ENCODE data around the gene ECEL1. TPM values are rescaled to one million over a fixed set of nuclear protein-coding genes. Genes with fewer than 3 reads are reported as not detected.
"Not testable (repeated sequence)": the region's sequence is repeated elsewhere in the genome, so short reads cannot be mapped to it uniquely, and the experiment has no call there.

Gene ECEL1
- total RNA-seq, 1 experiment from 2014 or later = not detected

DNA sequence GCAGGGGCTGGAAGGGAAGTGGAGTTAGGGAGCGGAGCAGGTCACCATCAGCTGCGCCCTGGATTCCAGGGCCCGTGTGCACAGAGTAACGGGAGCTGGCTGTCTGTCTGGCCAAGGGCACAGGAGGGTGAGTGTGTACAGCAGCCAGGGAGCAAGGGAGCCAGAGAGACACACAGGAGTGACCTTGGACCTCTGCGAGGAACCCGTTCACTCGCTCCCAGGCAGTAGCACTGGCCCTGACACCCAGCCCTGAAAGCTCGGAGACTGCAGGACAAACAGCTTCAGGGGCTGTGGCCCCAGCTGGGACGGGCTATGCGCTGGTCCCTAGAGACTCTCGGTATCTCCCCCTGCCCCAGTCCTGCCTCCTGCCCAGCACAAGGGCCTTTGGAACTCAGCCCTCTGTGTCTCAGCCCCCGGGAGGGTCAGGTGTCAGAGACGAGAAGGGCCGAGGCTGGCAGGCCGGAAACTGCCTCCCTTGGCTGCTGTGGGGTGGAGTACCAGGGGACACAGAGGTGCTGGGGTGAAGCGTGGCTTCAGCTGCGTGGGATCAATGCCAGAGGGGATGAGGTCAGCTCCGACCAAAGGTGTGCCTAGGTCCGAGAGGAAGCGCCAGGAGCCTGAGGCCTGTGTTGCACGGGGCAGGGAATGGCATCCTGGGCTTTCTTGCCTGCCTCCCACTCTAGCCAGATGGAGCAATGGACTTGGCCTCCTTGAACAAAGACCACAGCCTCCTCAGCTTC lies 43.8 kb downstream of the ECEL1 start:
- DNase-seq (ENCODE audit: low spot score) = not testable (repeated sequence)

DNA sequence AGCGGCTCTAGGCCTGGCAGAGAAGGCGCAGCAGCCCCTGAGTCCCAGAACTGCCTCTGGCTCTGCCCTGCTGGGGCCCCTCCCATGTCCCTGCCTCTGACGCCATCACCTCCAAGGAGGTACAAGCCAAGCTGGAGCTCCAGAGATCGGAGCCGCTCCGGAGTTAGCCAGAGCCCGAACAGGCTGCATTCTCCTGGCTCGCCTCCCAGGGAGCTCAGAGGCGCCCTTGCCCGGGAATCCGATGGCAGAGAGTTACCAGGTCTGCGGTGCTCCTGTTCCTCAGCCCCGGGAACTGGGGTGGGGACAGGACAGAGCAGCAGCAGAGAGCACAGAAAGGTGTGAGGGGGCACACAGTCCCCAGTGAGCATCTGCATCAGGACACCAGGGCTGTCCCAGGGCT lies 44.6 kb downstream of the ECEL1 start:
- DNase-seq (ENCODE audit: low spot score) = not testable (repeated sequence)

DNA sequence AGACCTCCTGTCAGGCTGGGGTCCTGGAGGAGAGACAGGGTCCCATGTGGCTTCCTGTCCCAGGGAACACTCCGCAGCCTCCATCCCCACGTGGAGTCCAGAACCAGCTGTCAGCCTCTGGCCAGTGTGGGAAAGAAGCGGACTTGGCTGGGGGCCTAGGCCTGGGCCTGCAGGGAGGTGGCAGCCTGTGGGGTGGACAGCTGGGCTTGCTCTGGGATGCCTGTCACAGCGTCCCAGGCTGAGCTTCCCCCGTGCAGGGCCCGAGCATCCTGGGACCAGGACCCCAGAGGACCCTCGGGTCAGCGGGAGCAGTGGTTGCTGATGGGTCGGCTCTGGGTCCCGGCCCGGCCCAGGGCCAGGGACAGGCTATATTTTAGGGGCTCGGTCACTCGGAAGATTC lies 45.2 kb downstream of the ECEL1 start:
- not testable (repeated sequence) for DNase-seq (ENCODE audit: low spot score)

DNA sequence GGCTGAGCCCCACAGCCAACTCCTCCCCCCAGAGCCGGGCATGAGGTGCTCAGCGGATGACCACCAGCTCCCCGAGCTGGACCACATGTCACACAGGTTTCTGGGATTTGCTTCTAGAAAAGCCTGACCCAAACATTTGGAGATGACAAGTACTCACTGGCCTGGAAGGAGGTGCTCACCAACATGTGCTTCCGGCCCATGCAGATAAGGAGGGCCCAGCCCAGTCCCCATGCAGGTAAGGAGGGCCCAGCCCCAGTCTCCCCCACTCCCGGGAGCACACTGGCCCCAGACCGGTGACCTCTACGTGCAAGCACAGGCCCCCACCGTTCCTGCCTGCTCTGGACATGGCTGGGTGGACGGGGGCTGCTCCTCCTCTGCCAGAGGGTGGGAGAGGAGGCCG lies 45.7 kb downstream of the ECEL1 start:
- not testable (repeated sequence) for DNase-seq (ENCODE audit: low spot score)

DNA sequence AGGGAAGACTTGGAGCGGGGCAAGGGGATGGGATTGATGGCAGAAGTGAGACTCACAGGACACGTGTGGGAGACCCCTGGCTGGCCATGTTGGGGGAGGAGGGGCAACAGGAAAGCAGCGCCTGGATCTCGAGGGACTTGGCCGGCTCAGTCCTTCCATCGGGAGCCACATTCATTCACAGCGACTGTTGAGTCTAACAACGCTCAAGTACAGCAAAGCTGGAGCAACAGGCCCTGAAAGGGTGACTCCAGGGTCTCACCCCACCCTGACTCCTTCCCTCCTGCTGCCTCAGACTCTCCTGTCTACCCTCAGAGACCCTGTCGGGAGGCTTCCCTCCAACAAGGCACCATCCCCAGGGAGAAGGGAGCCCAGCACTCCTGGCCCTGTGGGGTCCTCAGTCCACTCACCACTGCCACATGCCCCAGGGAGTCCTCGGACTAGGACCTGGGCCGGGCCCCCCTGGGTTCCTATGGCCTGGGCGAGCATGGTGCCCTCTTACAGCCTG lies 46.4 kb downstream of the ECEL1 start:
- no peak for DNase-seq (ENCODE audit: low spot score)

DNA sequence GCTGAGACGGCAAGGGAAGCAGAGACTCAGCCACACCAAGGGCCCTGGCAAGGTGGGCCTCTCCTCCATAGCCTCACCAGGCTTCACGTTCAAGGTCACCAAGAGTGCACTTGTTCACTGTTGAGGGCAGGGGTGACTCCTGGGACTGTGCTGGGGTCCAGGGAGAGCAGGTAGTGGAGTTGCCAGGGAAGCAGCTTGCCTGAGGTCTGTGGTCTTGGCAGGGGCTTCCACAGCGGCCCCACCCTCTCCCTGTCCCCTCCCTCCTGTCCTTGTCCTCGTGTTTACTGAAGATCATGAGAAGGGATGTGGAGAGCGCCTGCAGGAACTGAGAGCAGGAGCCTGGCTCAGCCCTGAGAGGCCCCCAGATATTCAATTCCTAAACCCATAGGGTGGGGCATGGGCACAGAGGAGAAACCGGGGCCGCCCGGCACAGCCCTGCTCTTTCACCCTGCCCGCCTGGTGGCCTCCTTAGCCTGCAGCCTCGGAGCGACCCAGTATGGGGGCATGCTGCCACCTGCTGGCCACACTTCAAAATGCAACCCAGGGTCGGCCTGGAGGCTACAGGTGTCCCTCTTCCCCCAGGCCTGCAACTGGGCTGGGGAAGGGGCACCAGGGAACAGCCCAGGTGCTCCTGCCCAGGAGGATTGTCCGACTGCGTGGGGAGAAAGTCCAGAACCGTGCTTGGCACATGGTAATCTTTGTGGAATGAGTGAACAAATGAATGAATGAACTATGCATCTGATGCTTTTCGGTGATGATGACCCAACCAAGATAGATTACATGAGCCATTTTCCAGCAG lies 47.2 kb downstream of the ECEL1 start:
- peak; percentile 88 for DNase-seq (ENCODE audit: low spot score)

DNA sequence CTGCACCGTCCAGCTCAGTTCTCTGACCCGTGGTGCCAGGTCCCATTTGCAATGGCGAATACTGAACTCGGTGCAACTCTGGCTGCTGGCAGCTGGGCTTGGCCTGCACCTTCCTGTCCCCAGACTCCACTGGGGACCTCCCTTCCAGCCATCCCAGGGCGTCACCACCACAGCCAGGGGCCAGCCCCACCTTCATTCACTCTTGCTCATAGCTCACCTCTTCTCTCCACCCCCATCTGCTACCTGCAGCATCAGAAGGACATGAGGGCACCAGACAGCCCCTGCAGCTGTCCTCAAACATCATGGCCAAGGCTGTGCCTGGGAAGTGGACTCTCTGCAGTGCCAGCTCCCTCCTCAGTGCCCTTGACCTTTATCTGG lies 47.9 kb downstream of the ECEL1 start:
- peak; percentile 28 for DNase-seq (ENCODE audit: low spot score)

DNA sequence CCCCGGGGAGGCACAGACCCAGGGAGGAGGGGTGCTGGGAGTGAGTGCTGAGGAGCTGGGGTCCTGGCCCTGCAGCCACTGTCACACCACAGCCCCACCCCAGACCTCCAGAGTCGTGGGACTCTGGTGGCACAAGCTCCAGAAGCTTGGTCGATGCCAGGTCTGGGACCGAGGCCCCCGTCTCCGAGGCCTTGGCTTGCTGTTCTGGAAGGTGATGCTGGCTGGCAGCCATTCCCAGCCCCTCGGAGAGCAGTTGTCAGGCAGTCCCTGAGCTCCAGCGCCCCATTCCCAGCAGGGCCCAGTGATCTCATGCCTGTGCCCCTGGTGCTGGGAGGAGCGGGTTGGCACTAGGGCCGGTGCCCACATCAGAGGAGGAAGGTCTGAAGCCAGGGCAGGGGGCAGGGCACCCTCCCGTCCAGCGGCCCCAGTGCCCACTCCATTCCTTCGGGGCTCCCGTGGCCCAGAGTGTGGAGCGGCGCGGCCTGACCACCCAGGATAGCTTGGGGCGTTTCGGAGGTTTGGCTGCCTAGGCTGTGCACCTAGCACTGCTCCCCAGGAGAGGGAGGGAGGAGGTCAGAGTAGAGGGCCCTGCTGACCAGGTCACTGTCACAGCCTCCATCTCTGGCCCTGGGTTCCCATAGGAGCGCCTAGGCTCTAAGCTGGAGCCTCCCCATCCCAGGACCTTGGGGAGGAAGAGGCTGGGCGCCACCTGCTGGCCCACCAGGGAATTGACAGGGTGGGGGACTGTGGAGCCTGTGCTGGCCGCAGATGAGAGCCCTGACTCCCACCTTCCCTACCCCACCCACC lies 48.5 kb downstream of the ECEL1 start:
- DNase-seq (ENCODE audit: low spot score) = peak; percentile 61

DNA sequence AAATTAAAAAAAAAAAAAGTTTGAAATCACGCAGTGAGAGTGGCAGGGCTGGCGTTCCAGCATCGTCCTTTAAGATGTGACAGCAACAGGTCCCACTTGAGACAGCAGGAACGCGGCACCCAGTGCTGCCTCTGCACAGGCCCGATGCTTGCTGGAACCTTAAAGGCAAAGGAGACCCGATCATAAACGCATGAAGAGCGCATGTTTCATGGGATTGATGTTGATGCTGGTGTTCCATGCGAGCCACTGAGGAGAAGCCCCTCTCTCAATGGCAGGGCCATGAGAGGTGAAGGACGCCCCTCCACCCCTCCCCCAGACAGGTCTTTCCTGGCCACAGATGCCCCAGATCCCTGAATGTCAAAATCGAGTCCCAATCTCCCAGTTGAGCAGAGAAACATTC lies 49.5 kb downstream of the ECEL1 start:
- no peak for DNase-seq (ENCODE audit: low spot score)

DNA sequence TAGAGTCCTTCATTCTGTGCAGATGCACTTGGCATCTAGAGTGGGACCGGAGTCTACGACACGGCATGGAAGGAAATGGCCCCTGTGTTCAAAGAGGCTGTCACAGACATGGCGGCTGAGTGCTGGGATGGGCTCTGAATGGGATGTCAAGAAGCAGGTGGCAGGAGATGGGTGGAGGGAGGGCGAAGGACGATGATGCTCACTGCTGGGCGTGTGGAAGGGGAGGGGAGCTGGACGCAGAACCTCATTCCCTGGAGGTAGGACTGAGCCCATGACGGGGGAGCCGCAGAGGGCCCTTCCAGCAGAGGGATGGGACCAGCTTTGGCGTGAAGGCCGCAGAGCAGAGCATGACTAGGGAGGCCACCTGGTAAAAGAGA lies 50.5 kb downstream of the ECEL1 start:
- no peak for DNase-seq (ENCODE audit: low spot score)

DNA sequence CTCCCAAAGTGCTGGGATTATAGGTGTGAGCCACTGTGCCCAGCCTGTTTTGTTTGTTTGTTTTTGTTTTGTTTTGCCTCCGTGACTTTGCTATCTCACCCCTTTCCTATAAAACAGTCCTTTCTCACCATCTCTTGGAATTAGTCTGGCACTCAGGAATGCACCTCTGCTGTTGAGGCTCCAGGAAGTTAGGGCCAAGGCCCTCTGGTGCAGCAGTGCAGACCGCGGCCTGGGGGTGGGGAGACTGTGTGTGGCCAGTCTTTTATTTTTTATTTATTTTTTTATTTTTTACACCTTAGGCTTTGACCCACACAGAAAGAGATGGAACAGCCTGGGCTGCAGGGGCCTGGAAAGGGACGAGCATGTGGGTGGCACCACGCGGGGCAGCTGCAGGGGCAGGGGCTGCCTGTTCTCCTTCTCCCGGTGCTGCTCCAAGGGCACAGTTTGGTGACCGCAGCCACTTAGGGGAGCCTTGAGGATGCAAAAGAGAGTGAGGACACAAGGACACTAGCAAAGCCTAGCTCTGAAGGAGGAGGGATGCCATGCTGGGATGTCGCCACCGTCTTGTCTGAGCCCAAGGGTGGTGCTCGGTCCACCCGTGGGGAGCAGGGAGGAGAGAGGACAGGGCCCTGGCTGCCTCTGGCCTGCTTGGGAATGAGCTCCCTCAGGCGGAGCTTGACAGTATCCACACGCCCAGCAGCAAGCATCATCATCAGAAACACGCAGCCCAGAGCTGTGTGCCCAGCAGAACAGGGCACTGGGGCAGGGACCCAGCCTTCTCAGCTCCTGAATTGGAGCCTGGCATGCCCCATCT lies 51.0 kb downstream of the ECEL1 start:
- no peak for DNase-seq (ENCODE audit: low spot score)

DNA sequence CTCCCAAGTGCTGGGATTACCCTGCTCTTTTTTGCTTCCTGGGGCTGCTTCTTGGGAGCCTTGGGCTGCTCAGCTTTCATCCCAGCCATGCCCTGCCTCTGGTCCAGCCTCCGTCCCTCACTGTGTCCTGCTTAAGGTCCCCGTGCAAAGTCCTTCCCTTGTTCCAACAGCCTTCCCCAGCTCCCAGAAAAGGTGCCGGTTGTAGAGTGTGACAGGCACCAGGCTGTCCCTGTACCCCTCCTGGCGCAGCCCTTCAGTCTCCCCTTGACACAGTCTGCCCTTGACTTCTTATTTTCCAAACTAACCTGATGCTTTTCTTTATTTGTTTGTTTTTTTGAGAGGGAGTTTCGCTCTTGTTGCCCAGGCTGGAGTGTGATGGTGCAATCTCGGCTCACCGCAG lies 51.8 kb downstream of the ECEL1 start:
- DNase-seq (ENCODE audit: low spot score) = no peak

DNA sequence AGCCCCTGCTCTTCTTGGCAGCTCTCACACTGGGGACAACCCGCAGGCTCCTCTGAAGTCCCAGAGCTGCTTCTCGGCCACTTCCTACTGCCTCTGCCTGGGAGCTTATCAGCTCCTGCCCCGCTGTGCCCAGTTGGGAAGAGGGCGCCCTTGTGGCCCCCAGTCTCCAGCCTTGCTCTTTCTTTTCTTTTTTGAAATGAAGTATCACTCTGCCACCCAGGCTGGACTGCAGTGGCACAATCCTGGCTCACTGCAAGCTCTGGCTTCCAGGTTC lies 52.3 kb downstream of the ECEL1 start:
- no peak for DNase-seq (ENCODE audit: low spot score)

DNA sequence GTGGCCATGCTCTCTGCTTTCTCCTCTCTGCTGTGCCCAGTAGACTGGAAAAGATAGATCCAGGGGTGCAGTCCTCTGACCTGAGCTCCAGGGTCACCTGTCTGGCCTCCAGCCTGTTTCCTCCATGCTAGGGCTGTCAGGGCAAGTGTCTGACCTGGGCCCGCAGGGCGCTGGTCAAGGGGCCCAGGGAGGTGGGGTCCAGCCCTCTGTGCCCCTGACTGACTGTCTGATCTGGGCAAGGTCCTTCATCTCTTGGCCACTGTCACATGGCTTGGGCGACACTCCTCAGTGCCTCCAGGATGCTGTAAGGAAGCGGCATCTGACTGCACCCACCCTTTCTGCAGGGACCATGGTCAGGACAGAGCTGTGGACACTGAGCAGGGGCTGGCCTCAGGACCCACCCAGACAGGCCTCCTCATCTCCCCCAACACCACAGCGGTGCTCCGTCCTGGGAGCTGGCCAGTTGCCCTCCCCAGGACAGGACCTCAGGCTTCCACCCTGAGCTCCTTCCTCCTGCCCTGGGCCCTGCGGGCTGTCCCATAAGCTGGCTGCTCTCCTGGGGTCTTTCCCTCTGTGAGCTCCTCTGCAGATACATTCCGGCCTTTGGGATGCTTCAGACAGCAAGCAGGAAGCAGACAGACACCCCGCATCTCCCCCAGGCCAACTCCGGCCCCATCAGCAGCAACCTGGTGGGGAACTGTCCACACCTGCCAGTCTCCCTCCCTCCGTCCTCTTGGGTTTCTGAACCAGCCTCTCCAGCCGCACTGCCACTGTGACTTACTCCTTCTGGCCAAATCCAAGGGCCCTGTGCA lies 52.9 kb downstream of the ECEL1 start:
- DNase-seq (ENCODE audit: low spot score) = no peak

DNA sequence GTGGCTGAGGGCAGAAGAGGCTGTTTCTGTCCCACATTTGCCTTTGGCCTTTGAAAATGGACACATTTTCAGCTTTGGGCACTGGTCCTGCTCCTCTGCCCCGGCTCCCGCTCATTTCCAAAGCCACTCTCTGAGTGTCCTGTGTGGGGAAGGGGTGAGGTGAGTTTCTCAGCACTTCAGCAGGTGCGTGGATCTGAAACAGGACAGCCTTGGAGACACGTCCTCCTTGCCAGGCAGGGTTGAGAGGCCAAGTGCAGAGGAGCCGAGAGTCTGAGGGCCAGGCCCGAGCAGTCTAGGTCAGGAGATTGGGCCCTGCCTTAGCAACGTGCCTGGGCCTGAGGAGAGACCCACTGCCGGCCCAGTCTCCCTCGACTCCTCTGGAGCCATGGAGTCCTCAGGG lies 53.5 kb downstream of the ECEL1 start:
- DNase-seq (ENCODE audit: low spot score) = no peak

DNA sequence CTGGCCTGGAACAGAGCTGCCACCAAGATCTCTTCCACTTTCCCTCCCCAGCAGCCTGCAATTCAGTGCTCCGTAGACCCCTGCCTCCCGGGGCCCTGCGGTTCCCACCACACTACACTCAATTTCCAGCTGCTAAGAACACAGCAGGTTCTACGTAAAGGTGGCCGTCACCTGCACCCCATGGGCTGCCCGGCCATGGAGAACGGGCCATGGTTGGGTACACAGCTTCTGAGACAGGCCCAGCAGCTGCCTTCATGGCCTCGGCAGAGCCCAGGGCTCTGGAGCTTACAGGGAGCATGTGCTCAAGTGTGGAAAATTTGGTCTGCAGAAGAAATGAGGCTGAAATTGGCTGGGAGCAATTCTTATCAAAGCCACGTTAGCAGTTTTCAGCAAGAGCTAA lies 54.0 kb downstream of the ECEL1 start:
- not testable (repeated sequence) for DNase-seq (ENCODE audit: low spot score)

DNA sequence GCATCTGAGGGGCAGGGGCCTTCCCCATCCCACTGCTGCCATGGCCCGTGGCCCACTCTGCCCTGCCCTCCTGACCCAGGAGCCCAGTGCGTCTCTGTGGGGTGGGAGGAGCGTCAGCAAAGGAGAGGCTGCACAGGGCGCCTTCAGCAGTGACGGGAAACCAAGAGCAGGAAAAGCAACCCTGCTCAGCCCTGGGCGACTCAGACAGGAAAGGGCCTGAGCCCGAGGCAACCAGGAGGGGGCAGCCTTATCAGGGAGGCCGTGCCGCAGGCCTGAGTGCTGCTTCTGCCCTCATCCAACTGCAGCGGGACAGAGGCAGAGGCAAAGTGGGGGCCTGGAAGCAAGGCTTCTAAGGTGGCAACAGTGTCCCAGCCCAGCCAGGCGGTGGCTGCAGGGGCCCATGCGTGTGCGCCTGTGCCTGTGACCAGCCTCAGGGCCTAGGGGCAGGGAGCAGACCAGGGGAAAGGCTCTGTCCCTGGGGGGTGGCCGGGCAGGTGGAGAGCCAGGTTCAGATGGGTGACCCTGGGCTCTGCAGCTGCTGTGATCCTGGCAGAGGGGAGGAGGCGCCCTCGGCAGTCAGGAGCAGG lies 54.9 kb downstream of the ECEL1 start:
- DNase-seq (ENCODE audit: low spot score) = no peak

DNA sequence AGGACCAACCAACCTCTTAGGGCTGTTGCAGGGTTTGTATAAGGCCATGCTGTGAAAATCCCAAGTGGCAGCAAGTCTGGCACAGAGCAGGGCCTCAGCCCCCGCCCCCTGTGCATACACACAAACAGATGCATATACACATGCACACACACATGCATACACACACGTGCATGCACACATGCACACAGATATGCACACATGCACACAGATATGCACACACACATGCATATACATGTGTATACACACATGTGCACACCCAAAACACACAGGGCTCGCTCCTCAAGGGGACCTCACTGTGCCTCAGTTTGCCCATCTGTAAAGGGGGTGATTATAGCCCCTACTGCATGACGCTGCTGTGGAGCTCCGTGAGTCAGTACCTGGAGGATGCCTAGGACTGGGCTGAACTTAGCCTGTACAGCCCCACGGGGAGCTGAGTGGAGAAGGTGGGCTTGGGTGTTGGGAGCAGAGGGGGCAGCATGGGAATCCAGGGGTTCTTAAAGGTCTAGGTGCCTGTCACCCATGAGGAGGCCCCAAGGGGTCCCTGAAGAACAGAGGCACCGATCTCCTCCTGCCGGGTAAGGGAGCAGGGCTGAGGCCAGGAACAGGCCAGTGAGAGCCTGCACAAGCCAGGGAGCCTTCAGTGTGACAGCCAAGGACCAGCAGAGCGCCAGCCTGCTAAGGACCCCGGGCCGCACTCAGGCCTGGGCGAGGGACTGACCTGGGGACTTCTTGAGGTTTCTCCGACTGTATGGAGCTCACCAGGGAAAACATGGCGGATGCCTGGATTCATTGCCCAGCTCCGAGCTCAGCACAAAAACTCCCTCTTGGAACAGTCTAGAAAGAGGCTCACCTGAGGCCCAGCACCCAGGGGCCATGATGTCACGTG lies 55.7 kb downstream of the ECEL1 start:
- no peak for DNase-seq (ENCODE audit: low spot score)
